Dedifferentiated amniotic fluid mesenchymal stem cell (primary cell): ENCODE data around the gene CEACAM19.
"Not testable (repeated sequence)": the region's sequence is repeated elsewhere in the genome, so short reads cannot be mapped to it uniquely, and the experiment has no call there.

ENCODE experiments used
- DNase-seq: peaks from one replicate; pipeline ENCODE4 v3.0.0-alpha.2; 2016; ENCODE audit errors: extremely low spot score

The CEACAM19 gene

DNA sequence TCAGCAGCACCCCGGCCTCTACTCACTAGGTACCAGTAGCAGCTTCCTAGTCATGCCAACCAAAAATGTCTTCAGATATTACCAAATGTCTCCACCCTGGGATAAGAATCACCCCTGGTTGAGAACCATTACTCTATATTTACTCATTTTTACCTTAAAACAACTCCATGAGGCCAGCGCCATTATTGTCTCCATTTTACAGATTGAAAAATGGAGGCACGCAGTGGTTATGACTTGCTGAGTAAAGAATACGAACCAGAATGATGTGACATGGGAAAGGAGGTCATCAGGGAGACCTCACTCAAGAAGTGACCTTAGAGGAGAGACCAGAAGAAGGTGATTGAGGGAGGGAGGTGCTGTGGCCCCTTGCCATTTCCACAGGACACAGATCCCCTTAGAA, 2.2 kb downstream of the CEACAM19 start:
- DNase-seq: no peak

DNA sequence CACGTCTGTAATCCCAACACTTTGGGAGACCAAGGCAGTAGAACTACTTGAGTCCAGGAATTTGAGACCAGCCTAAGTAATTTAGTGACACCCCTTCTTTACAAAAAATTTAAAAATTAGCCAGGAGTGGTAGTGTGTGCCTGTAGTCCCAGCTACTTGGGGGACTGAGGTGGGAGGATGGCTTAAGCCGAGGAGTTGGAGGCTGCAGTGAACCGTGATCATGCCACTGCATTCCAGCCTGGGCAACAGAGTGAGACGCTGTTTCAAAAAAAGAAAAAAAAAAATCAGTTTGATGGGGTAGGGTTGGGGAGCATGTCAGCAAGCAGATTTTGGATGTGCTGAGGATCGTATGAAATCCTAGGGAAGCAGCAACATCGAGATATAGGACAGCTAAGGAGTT, 4.2 kb downstream of the CEACAM19 start:
- no peak for DNase-seq

DNA sequence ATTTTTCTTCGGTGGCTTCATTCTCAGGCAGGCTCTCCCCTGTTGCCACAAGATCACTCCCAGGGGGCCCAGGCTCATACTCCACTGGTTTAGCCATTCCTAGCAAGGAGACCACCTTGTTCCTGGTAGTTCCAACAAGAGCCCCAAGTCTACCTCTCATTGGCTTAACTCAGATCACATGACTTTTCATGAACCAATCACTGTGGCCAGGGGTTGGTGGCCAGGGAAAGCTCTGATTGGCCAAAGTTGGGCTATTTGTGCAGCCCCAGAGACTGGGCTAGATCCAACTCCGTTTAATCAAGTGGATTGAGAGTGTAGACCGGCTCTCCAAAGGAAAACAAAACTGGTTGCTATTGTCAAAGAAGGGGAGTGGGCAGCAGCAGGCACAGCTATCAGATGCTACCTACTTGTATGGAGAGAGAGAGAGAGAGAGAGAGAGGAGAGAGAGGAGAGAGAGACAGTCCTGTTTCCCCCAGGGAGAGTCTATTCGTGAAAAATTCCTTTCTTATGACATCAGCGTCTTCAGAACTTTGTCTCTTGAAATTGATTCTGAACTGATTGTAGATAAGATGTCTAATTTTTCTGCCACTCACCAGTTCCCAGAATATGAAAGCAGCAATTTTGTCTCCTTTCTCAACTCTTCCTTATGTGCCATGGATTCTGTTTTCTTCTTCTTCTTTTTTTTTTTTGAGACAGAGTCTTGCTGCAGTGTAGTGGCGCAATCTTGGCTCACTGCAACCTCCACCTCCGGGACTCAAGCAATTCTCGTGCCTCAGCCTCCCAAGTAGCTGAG, 5.9 kb downstream of the CEACAM19 start:
- DNase-seq: peak; percentile 43

DNA sequence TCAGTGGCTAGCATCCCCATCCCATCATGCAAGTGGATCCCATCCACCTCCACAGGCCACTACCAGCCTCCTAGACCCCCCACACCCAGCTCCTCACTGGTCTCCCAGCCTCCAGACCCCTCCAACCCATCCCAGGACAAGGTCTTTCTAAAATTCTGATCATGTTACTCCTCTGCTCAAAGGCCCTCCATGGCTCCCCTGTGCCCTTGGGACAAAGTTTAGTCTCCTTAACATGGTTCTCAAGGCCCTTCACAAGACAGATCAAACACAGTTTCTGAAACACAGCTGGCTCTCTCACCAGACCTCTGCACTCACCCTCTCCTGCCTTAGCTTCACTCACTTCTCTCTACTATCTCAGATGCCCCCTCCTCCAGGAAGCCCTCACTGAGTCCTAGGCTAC, 9.3 kb downstream of the CEACAM19 start:
- no peak for DNase-seq

DNA sequence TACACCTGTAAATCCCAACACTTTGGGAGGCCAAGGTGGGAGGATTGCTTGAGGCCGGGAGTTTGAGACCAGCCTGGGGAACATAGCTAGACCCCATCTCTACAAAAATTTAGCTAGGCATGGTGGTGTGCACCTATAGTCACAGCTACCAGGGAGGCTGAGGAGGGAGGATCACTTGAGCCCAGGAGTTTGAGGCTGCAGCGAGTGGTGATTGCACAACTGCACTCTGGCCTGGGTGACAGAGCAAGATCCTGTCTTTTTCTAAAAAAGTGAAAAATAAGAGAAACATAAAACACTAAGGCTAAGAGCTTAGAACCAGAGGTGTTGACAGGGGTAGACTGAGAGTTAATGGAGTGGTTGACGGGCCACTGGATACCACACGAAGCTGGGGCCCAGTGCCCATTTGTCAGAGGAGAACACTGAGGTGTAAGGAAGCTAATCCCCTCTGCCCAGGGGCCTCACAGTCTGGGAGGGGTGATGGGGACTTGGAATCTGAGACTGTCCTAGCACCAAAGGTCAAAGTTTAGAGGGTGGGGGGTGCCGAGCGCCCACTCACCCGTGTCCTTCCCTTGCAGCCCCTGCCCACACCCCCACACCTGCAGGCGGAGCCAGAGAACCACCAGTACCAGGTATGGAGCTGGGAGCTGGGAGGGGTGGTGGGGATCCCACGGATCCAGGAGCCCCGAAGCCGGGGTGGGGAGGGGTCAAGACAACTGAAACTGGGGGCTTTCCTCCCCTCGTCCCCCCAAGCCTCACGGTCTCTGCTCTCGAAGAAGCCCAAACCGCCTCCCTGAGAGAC, 10.9 kb downstream of the CEACAM19 start:
- DNase-seq: no peak

DNA sequence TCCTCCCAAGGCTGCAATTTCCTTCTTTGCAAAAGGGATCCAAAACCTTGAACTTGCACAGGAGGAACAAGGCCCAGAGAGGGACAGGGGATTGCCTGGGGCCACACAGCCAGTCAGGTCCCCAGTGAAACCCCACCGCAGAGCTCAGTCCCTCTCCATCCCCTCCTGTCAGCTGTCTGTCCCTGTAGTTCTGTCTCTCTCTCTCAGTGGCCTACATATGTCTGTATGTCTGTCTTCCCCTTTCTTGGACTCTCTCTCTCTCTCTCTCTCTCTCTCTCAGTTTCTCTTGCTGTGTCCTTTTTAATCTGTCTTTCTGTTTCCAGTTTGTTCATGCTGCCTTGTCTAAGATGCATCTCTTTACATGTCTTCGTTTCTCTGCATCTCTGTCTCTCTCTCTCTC, 11.5 kb downstream of the CEACAM19 start:
- DNase-seq: no peak

DNA sequence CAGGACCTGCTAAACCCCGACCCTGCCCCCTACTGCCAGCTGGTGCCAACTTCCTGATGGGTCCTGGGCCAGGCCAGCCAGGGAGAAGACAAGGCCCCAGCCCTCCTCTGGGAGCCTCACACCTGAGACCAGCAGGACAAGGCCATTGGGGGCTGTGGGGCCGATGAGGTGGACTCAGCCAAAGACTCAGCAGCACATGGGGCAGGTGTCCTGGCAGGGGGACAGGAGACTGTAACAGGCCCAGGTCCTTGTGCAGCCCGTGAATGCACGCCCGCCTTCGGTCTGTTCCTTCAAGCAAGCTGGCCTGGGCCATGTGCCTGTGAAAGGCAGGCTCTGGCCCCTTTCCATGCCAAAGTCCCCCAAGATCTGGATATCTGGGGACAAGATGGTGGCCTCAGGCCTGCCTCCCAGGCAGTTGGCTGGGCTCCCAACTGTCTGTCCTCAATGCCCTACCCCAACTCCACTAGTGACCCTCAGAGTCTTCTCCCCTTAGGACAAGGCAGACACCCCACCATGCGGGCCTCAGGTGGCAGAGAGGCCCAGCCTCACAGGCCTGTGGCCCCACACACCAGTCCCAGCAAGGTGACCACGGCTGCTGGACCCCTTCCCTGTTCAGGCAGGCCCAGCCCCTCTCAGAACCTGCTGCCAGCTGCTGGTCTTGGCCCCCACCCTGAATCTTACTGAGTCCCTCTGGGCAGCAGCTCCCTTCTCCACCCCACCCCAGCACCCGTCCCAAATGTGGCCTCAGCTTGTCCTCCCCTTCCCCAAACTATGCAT, 12.3 kb downstream of the CEACAM19 start:
- DNase-seq: no peak

DNA sequence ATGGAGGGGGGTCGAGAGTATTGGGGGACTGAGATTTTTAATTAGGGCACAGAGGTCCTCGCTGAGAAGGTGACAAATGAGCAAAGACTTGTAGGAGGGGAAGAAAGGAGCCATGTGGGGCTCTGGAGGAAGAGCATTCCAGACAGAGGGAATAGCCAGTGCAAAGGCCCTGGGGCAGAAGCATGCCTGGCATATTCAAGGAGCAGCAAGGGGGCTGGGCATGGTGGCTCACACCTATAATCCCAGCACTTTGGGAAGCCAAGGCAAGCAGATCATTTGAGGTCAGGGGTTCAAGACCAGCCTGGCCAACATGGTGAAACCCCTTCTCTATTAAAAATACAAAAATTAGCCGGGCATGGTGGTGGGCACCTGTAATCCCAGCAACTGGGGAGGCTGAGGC, 13.1 kb downstream of the CEACAM19 start:
- not testable (repeated sequence) for DNase-seq

DNA sequence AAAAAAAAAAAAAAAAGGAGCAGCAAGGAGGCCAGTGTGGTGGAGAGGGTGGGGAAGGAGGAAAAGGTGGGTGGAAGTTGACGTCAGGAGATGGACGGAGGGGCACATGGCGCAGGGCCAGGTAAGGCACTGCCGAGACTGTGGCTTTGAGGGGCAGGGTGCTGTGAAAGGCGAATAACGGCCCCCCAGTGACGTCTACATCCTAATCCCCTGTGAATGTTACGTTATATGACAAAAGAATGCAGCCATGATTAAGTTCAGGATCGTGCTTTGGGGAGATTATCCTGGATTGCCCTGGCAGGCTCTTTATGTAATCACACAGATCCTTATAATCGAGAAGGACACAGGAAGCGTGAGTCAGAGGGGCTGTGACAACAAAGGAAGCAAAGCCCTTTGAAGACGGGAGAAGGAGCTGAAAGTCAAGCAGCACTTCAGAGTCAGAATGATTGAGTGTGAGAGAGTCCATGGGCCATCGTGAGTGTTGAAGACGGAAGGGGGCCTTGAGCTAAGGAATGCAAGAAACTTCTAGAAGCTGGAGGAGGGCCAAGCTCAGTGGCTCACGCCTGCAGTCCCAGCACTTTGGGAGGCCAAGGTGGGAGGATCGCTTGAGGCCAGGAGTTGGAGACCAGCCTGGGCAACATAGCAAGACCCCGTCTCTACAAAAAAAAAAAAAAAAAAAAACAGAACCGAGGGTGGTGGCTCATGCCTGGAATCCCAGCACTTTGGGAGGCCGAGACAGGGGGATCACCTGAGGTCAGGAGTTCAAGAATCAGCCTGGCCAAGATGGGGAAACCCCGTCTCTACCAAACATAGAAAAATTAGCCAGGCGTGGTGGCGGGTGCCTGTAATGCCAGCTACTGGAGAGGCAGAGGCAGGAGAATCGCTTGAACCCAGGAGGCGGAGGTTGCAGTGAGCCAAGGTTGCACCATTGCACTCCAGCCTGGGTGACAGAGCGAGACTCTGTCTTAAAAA, 13.9 kb downstream of the CEACAM19 start:
- peak; percentile 93 for DNase-seq

DNA sequence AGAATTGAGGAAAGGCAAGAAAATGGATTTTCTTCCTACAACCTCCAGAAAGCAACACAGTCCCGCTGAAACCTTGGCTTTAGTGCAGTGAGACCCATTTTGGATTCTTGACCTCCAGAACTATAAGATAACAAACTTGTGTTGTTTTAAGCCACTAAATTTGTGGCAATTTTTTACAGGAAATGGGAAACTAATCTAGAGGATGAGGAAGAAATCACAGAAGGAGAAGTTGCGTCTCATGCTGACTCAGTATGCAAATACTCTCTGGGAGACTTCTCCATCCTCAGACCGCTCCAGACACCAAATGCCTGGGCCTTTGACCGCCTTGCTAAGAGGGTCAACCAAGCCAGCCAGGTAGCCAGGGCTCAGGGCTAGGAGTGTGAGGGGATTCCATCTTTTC, 14.6 kb downstream of the CEACAM19 start:
- DNase-seq: no peak

DNA sequence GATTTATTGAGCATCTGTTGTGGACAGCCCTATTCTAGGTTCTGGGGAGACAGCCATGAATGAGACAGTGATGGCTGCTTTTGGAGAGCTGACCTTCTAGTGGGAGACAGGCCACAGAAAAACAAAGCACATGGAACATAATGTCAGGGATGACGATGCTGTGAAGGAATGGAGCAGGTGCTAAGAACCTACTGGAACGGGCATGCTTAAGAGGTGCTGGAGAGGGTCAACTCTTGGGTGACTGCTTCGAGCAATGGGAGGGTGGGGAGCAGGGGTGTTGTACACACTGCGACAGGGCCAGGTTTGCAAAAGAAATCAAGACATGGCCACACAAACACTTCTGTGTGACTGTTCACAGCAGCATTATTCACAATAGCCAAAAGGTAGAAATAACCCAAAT, 15.6 kb downstream of the CEACAM19 start:
- DNase-seq: no peak

DNA sequence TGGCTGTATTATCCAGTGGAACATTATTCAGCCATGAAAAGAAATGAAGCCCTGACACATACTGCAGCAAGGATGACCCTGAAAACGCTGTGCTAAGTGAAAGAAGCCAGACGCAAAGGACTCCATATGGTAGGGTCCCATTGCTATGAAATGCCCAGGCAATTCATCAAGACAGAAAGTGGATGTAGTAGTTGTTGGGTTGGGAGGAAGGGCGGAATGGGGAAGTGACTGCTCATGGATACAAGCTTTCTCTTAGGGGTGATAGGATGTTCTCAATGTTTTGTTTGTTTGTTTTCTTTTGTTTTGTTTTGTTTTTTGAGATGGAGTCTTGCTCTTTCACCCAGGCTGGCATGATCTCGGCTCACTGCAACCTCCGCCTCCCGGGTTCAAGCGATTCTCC, 16.6 kb downstream of the CEACAM19 start:
- no peak for DNase-seq

DNA sequence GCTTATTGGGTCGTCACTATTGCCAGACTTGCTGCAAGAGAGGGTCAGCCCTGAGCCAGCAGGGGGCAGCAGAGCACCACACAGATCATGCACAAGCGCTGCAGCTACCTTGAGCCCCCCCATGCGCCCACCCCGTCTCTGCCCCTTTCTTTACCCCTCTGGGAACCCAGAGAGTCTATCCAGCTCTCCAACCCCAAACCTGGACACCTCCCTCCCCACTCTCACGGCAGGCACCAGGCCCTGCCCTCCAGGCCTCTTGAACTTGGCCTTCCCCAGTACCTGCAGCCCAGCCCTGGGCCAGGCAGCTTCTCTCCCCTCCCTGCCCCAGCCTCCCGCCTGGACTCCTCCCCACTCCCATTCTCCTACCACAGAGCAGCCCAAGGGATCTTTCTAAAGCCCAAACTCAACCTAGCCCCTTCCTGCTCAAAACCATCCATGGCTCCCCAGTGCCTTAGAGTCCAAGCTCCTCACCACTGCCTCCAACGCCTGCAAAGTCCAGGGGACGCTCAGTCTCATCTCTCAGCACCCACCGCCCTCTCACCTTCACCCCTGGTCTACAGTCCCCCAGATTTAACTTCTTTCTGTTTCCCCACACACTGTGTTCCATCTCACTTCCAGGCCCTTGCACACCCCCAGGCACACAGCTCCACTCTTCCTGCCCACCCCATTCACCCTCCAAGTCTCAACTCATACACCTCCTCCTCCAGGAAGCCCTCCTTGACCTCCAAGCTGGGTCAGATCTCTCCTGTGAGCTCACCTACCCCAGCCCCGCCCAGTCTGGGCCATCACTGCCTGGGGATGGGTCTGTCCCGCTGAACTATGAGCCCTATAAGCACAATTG, 18.2 kb downstream of the CEACAM19 start:
- DNase-seq: peak; percentile 47

DNA sequence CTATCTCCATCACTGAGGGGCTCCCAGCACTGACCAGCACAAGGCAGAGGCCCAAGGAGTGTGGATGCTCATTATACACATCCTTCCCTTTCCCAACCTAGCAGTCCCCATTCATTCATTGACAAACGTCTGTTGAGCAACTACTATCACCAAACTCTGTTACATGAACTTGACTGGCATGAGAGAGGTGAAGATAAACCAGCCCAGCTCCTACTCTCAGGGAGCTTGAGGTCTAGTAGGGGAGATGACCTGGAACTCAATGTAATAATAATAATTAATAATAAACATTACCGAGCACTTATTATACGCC, 18.8 kb downstream of the CEACAM19 start:
- no peak for DNase-seq

DNA sequence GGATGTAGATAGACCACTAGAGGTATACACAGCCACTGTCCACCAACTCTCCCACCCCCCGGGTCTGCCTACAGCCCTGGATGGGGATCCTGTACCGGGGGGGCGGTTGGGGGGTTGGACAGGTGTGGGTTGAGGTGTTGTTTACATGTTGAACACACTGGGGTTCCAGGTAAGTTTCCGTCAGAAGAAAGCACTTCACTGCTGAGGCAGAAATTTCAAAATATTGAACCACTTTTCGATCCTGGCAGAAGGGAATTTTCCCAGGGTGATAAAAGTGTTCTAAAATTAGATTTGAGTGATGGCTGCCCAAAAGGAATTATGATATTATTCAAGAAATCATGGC, 21.1 kb downstream of the CEACAM19 start:
- no peak for DNase-seq

DNA sequence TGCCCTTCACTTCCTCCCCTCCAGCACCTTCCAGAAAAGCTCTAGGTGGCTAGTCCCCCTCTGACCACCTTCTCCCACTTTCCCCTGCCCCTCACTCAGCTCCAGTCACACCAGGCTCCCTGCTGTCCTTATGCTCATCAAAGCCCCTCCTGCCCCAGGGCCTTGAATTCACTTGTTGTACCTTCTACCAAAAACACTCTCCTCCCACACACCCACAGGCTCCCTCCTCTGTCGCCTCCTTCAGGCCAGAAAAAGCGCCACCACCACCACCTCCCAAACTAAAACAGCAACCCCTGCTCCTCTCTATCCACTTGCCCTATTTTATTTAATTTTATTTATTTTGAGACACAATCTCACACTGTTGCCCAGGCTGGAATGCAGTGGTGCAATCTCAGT, 22.9 kb downstream of the CEACAM19 start:
- no peak for DNase-seq

DNA sequence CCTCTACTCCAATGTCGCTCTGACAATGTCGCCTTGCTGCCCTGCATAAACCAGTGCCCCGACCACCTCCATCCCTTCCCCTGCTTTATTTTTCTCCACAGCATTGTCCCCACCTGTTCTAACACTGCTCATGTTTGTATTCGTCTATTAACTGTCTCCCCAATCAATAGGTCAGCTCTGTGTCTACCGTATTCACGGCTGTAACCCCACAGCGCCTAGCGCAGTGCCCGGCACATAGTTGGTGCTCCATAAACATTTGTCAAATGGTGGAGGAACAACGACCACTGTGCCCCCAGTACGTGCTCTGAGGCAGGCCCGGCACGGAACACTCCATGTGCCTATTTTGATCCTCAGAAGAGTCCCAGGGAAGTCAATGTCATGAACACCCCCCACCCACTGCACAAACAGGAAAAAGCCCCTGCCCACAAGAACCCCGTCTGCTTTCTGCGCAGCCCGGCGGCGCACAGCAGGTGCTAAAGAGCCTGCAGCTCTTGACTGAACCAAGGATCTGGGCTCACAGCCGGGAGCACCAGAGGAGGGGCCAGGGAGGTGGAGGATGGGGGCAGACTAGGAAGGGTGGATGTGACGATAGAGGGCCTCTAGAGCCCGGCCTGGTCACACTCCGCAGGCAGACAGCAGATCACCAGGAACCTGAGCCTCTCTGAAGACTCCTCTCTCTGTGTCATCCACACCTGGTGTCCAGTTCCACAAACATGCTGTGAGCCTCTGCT, 25.8 kb downstream of the CEACAM19 start:
- no peak for DNase-seq

DNA sequence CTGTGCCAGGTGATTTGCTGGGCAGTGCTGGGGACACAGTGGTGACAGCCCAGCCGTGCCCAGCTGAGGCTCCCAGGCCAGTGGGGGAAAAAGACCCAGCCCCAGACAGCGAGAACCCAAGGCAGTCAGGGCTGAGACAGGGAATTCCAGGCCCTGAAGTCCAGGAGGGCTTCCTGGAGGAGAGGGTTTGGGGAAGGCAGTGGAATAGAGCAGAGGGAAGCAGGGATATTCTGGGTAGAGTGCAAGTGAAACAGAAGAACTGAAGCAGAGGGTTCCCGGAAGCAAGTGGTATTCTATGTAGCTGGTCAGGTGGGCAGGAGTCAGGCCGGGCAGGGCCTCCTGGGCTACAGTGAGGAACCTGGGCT, 26.4 kb downstream of the CEACAM19 start:
- DNase-seq: no peak

DNA sequence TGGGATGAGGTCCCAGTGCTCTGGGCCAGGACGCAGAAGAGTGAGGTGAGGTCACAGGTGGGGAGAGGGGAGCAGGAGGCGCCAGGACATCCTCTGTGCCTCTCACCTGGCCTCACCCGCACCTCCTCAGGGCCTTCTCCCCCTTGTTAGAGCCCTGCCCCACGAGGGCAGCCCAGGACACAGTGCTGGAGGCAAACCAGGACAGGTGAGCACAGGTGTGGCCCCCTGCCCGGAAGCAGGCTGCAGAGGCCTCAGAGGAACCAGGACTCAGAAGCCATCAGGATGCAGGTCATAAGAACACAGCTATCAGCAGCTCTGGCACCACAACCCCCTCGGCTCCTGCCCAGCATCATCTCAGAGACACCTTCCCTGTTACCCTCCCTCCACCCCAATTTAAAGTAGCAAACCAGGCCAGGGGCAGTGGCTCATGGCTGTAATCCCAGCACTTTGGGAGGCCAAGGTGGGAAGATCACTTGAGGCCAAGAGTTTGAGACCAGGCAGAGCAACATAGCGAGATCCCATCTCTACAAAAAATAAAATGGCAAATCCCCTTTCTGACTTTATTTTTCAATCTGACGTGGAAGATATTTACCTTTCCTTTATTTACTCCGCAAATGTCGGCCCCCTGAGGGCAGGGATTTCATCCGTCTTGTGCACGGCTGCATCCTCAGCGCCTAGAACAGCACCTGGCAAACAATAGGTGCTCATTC, 27.4 kb downstream of the CEACAM19 start, which contains the start of gene CEACAM16:
CEACAM16 (plus strand) TSS at position 660 of the 710 bp plus-strand sequence. CDS start 2,306 bp downstream, outside the sequence.
- DNase-seq: no peak
